ENCODE measurements around the gene ATP2B2.
"Not testable (repeated sequence)": the region's sequence is repeated elsewhere in the genome, so short reads cannot be mapped to it uniquely, and the experiment has no call there.

The ATP2B2 gene

GRCh38 chr3:10392244-10392643, 113.1 kb downstream of the ATP2B2 start:
- Histone ChIP-seq H3K27me3 (ENCODE audit: control insufficient read depth, insufficient read depth, low read length) (no peaks in the 10 kb centered on the region), H3K36me3 (ENCODE audit: control insufficient read depth, insufficient read depth, low read length) (no peaks in the 10 kb centered on the region), H3K9me3 (ENCODE audit: control insufficient read depth, low read length) (peaks cover 8% of the 10 kb centered on the region), H3K9ac (ENCODE audit: low read length) (no peak overlapping the region), H3K4me1 (ENCODE audit: control insufficient read depth, insufficient read depth, low read length) (no peaks in the 10 kb centered on the region), H3K4me3 (ENCODE audit: low read length) (no peak overlapping the region)

GRCh38 chr3:10391391-10391790, 114.0 kb downstream of the ATP2B2 start:
- Histone ChIP-seq H3K9me3 (ENCODE audit: control insufficient read depth, low read length) (peaks cover 8% of the 10 kb centered on the region), H3K9ac (ENCODE audit: low read length) (no peak overlapping the region), H3K27me3 (ENCODE audit: control insufficient read depth, insufficient read depth, low read length) (no peaks in the 10 kb centered on the region), H3K4me3 (ENCODE audit: low read length) (no peak overlapping the region), H3K4me1 (ENCODE audit: control insufficient read depth, insufficient read depth, low read length) (no peaks in the 10 kb centered on the region), H3K36me3 (ENCODE audit: control insufficient read depth, insufficient read depth, low read length) (no peaks in the 10 kb centered on the region)

- Histone ChIP-seq H3K4me1 (ENCODE audit: control insufficient read depth, insufficient read depth, low read length) (no peaks in the 10 kb centered on the region), H3K9me3 (ENCODE audit: control insufficient read depth, low read length) (peaks cover 8% of the 10 kb centered on the region), H3K36me3 (ENCODE audit: control insufficient read depth, insufficient read depth, low read length) (no peaks in the 10 kb centered on the region), H3K4me3 (ENCODE audit: low read length) (no peak overlapping the region), H3K9ac (ENCODE audit: low read length) (no peak overlapping the region), H3K27me3 (ENCODE audit: control insufficient read depth, insufficient read depth, low read length) (no peaks in the 10 kb centered on the region)
Measured at GRCh38 chr3:10390641-10391373, 114.6 kb downstream of the ATP2B2 start.

GRCh38 chr3:10389995-10390394, 115.4 kb downstream of the ATP2B2 start:
- Histone ChIP-seq H3K27me3 (ENCODE audit: control insufficient read depth, insufficient read depth, low read length) (no peaks in the 10 kb centered on the region), H3K4me3 (ENCODE audit: low read length) (no peak overlapping the region), H3K9me3 (ENCODE audit: control insufficient read depth, low read length) (peaks cover 8% of the 10 kb centered on the region), H3K4me1 (ENCODE audit: control insufficient read depth, insufficient read depth, low read length) (no peaks in the 10 kb centered on the region), H3K36me3 (ENCODE audit: control insufficient read depth, insufficient read depth, low read length) (no peaks in the 10 kb centered on the region), H3K9ac (ENCODE audit: low read length) (no peak overlapping the region)

GRCh38 chr3:10389339-10389738, 116.0 kb downstream of the ATP2B2 start:
- no peak overlapping the region for H3K4me3 ChIP-seq (ENCODE audit: low read length)
- no peaks in the 10 kb centered on the region for H3K27me3 ChIP-seq (ENCODE audit: control insufficient read depth, insufficient read depth, low read length)
- H3K9me3 ChIP-seq (ENCODE audit: control insufficient read depth, low read length), result peaks cover 8% of the 10 kb centered on the region
- no peaks in the 10 kb centered on the region for H3K4me1 ChIP-seq (ENCODE audit: control insufficient read depth, insufficient read depth, low read length)
- H3K36me3 ChIP-seq (ENCODE audit: control insufficient read depth, insufficient read depth, low read length), result no peaks in the 10 kb centered on the region
- no peak overlapping the region for H3K9ac ChIP-seq (ENCODE audit: low read length)

- Histone ChIP-seq H3K4me3 (ENCODE audit: low read length) (no peak overlapping the region), H3K9me3 (ENCODE audit: control insufficient read depth, low read length) (peaks cover 8% of the 10 kb centered on the region), H3K27me3 (ENCODE audit: control insufficient read depth, insufficient read depth, low read length) (no peaks in the 10 kb centered on the region), H3K36me3 (ENCODE audit: control insufficient read depth, insufficient read depth, low read length) (no peaks in the 10 kb centered on the region), H3K4me1 (ENCODE audit: control insufficient read depth, insufficient read depth, low read length) (no peaks in the 10 kb centered on the region), H3K9ac (ENCODE audit: low read length) (no peak overlapping the region)
Measured at GRCh38 chr3:10387881-10388609, 117.3 kb downstream of the ATP2B2 start.

GRCh38 chr3:10386121-10386520, 119.3 kb downstream of the ATP2B2 start:
- no peaks in the 10 kb centered on the region for H3K4me1 ChIP-seq (ENCODE audit: control insufficient read depth, insufficient read depth, low read length)
- no peak overlapping the region for H3K9ac ChIP-seq (ENCODE audit: low read length)
- H3K9me3 ChIP-seq (ENCODE audit: control insufficient read depth, low read length), result peaks cover 8% of the 10 kb centered on the region
- H3K27me3 ChIP-seq (ENCODE audit: control insufficient read depth, insufficient read depth, low read length), result no peaks in the 10 kb centered on the region
- H3K4me3 ChIP-seq (ENCODE audit: low read length), result no peak overlapping the region
- H3K36me3 ChIP-seq (ENCODE audit: control insufficient read depth, insufficient read depth, low read length), result no peaks in the 10 kb centered on the region

GRCh38 chr3:10384541-10385360, 120.6 kb downstream of the ATP2B2 start:
- Histone ChIP-seq H3K4me3 (ENCODE audit: low read length) (no peak overlapping the region), H3K27me3 (ENCODE audit: control insufficient read depth, insufficient read depth, low read length) (no peaks in the 10 kb centered on the region), H3K36me3 (ENCODE audit: control insufficient read depth, insufficient read depth, low read length) (no peaks in the 10 kb centered on the region), H3K4me1 (ENCODE audit: control insufficient read depth, insufficient read depth, low read length) (no peaks in the 10 kb centered on the region), H3K9me3 (ENCODE audit: control insufficient read depth, low read length) (peaks cover 8% of the 10 kb centered on the region), H3K9ac (ENCODE audit: low read length) (no peak overlapping the region)

GRCh38 chr3:10383850-10384248, 121.5 kb downstream of the ATP2B2 start:
- no peak overlapping the region for H3K4me3 ChIP-seq (ENCODE audit: low read length)
- no peaks in the 10 kb centered on the region for H3K36me3 ChIP-seq (ENCODE audit: control insufficient read depth, insufficient read depth, low read length)
- no peaks in the 10 kb centered on the region for H3K4me1 ChIP-seq (ENCODE audit: control insufficient read depth, insufficient read depth, low read length)
- H3K9me3 ChIP-seq (ENCODE audit: control insufficient read depth, low read length), result peaks cover 8% of the 10 kb centered on the region
- no peaks in the 10 kb centered on the region for H3K27me3 ChIP-seq (ENCODE audit: control insufficient read depth, insufficient read depth, low read length)
- H3K9ac ChIP-seq (ENCODE audit: low read length), result no peak overlapping the region

- Histone ChIP-seq H3K9ac (ENCODE audit: low read length) (no peak overlapping the region), H3K27me3 (ENCODE audit: control insufficient read depth, insufficient read depth, low read length) (no peaks in the 10 kb centered on the region), H3K4me3 (ENCODE audit: low read length) (no peak overlapping the region), H3K36me3 (ENCODE audit: control insufficient read depth, insufficient read depth, low read length) (no peaks in the 10 kb centered on the region), H3K9me3 (ENCODE audit: control insufficient read depth, low read length) (peaks cover 5% of the 10 kb centered on the region), H3K4me1 (ENCODE audit: control insufficient read depth, insufficient read depth, low read length) (no peaks in the 10 kb centered on the region)
Measured at GRCh38 chr3:10382892-10383849, 122.2 kb downstream of the ATP2B2 start.

- not testable (repeated sequence) for H3K9me3 ChIP-seq (ENCODE audit: control insufficient read depth, low read length); H3K36me3 ChIP-seq (ENCODE audit: control insufficient read depth, insufficient read depth, low read length); H3K27me3 ChIP-seq (ENCODE audit: control insufficient read depth, insufficient read depth, low read length); H3K4me3 ChIP-seq (ENCODE audit: low read length); H3K9ac ChIP-seq (ENCODE audit: low read length); H3K4me1 ChIP-seq (ENCODE audit: control insufficient read depth, insufficient read depth, low read length)
Measured at GRCh38 chr3:10382445-10382844, 122.9 kb downstream of the ATP2B2 start.
